ENCODE measurements around the gene ATF4. TPM values are rescaled to one million over a fixed set of nuclear protein-coding genes. Genes with fewer than 3 reads are reported as not detected.

Gene ATF4
- total RNA-seq, 2 donors from 2014 or later = 294 to 334 TPM

GRCh38 chr22:39535357-39535725, 15.0 kb downstream of the ATF4 start:
- no peak overlapping the region for H3K27ac ChIP-seq
- no peaks in the 10 kb centered on the region for H3K9me3 ChIP-seq
- no peak overlapping the region for H3K4me3 ChIP-seq
- H3K27me3 ChIP-seq (replicated peaks; ENCODE audit: insufficient read depth) = no peaks in the 10 kb centered on the region
- peaks cover 10% of the 10 kb centered on the region for H3K4me1 ChIP-seq (replicated peaks)
- no peak for DNase-seq (ENCODE audit: low spot score)
- no peaks in the 10 kb centered on the region for H3K36me3 ChIP-seq
- 51% methylated on average over 9 of the region's 13 CpGs for WGBS
- TF ChIP-seq, protein P1, sequence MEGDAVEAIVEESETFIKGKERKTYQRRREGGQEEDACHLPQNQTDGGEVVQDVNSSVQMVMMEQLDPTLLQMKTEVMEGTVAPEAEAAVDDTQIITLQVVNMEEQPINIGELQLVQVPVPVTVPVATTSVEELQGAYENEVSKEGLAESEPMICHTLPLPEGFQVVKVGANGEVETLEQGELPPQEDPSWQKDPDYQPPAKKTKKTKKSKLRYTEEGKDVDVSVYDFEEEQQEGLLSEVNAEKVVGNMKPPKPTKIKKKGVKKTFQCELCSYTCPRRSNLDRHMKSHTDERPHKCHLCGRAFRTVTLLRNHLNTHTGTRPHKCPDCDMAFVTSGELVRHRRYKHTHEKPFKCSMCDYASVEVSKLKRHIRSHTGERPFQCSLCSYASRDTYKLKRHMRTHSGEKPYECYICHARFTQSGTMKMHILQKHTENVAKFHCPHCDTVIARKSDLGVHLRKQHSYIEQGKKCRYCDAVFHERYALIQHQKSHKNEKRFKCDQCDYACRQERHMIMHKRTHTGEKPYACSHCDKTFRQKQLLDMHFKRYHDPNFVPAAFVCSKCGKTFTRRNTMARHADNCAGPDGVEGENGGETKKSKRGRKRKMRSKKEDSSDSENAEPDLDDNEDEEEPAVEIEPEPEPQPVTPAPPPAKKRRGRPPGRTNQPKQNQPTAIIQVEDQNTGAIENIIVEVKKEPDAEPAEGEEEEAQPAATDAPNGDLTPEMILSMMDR (IDR thresholded peaks at IDR 0.05) = no peak
- TF ChIP-seq POLR2A (IDR thresholded peaks at IDR 0.05) (no peak), POLR2AphosphoS5 (IDR thresholded peaks at IDR 0.05) (no peak)
- intact Hi-C loops (cut with DNase I) = loop anchor here (5.0 to 10.0 kb wide), 2 partner anchors 487 to 809 kb away; partner anchors contain the start of gene ADSL

DNA sequence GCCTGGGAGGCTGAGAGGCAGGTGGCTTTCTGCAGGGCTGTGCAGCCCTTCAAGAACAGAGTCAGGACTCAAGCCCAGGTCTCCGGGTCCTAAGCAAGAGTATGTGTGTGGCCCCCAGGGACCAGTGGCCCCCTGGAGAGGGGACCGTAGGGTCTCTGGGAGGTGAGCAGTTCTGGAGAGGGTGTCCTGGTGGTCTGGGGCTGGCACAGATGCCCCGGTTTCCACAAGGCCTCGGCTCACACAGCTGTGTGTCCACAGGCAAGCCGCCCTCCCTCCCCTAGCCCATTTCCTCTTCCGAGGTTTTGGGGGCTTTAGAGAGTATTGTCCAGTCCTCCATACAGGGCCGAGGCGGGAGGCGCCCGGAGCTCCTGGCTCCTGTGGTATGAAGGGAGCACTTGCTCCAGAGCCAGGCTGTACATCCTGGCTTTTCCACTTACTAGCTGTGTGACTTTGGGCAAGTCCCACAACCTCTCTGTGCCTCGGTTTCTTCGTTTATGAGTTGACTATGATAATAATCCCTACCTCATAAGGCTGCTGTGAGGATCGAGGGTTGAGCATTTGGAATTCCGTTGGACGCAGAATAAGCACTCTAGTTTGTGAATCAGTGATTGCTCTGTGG, 15.6 kb downstream of the ATF4 start:
- DNase-seq (ENCODE audit: low spot score) = no peak
- intact Hi-C loops (cut with DNase I) = loop anchor here (5.0 to 10.0 kb wide), 2 partner anchors 486 to 809 kb away; partner anchors contain the start of gene ADSL
- Histone ChIP-seq H3K27ac (no peak overlapping the region), H3K4me3 (no peak overlapping the region), H3K27me3 (replicated peaks; ENCODE audit: insufficient read depth) (no peaks in the 10 kb centered on the region), H3K4me1 (replicated peaks) (peaks cover 8% of the 10 kb centered on the region), H3K36me3 (no peaks in the 10 kb centered on the region), H3K9me3 (no peaks in the 10 kb centered on the region)
- TF ChIP-seq, protein P1 (IDR thresholded peaks at IDR 0.05) = no peak
- TF ChIP-seq POLR2AphosphoS5 (IDR thresholded peaks at IDR 0.05) = no peak
- TF ChIP-seq POLR2A (IDR thresholded peaks at IDR 0.05) = no peak
- WGBS = 92% methylated on average over 15 of the region's 15 CpGs

- H3K4me3 ChIP-seq = no peak overlapping the region
- intact Hi-C loops (cut with DNase I) = loop anchor here (5.0 to 10.0 kb wide), 2 partner anchors 486 to 808 kb away; partner anchors contain the start of gene ADSL
- no peak overlapping the region for H3K27ac ChIP-seq
- TF ChIP-seq POLR2AphosphoS5 (IDR thresholded peaks at IDR 0.05) (no peak), POLR2A (IDR thresholded peaks at IDR 0.05) (no peak)
- TF ChIP-seq, protein P1 (IDR thresholded peaks at IDR 0.05) = no peak
- H3K27me3 ChIP-seq (replicated peaks; ENCODE audit: insufficient read depth) = no peaks in the 10 kb centered on the region
- peaks cover under 1% of the 10 kb centered on the region for H3K4me1 ChIP-seq (replicated peaks)
- 55% methylated on average over 8 of the region's 8 CpGs for WGBS
- no peaks in the 10 kb centered on the region for H3K36me3 ChIP-seq
- DNase-seq (ENCODE audit: low spot score) = no peak
- no peaks in the 10 kb centered on the region for H3K9me3 ChIP-seq
These were observed 16.3 kb downstream of the ATF4 start for GRCh38 chr22:39536711-39537110.

- Histone ChIP-seq H3K27ac (no peak overlapping the region), H3K9me3 (no peaks in the 10 kb centered on the region), H3K27me3 (replicated peaks; ENCODE audit: insufficient read depth) (no peaks in the 10 kb centered on the region), H3K36me3 (no peaks in the 10 kb centered on the region), H3K4me3 (no peak overlapping the region), H3K4me1 (replicated peaks) (no peaks in the 10 kb centered on the region)
- TF ChIP-seq, protein P1 (IDR thresholded peaks at IDR 0.05) = no peak
- TF ChIP-seq POLR2A (IDR thresholded peaks at IDR 0.05) = no peak
- TF ChIP-seq POLR2AphosphoS5 (IDR thresholded peaks at IDR 0.05) = no peak
- no peak for DNase-seq (ENCODE audit: low spot score)
- intact Hi-C loops (cut with DNase I) = loop anchor here (5.0 to 10.0 kb wide), 2 partner anchors 484 to 807 kb away; partner anchors contain the start of gene ADSL
- WGBS = 58% methylated on average over 2 of the region's 2 CpGs
These were observed 17.6 kb downstream of the ATF4 start for GRCh38 chr22:39537975-39538374.

GRCh38 chr22:39543095-39543494, 22.7 kb downstream of the ATF4 start:
- no peak for DNase-seq (ENCODE audit: low spot score)
- Histone ChIP-seq H3K27ac (no peak overlapping the region), H3K4me3 (no peak overlapping the region), H3K4me1 (replicated peaks) (no peaks in the 10 kb centered on the region), H3K9me3 (no peaks in the 10 kb centered on the region), H3K27me3 (replicated peaks; ENCODE audit: insufficient read depth) (no peaks in the 10 kb centered on the region), H3K36me3 (no peaks in the 10 kb centered on the region)
- intact Hi-C loops (cut with DNase I) = no loop called here
- WGBS = 20% methylated on average over 11 of the region's 11 CpGs
- TF ChIP-seq POLR2AphosphoS5 (IDR thresholded peaks at IDR 0.05) = no peak
